Measurements from ENCODE around the gene XYLT1.

XYLT1 gene

DNA sequence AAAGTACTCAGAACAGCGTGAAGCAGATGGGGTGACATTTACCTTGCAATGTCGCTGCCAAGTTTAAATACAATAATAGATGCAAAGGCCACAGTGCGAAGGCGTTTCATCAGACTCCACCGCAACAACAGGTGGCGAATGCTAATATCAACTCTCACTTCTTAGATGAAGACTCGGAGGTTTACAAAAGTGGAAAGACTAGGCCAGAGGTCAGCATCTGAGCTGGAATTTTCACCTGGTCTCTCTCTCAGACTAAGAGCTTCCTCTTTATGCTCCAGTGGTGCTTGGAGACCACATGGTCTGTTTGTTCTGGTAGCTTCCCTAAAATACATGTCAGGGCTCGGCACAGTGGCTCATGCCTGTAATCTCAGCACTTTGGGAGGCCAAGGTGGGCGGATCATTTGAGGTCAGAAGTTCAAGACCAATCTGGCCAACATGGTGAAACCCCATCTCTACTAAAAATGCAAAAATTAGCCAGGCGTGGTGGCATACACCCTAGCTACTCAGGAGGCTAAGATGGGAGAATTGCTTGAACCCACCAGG lies 169.1 kb downstream of the XYLT1 start:
- Histone ChIP-seq H3K36me3 (ENCODE audit: insufficient read depth) (no peaks in the 10 kb centered on the region), H3K27me3 (ENCODE audit: insufficient read depth, low read depth) (no peaks in the 10 kb centered on the region), H3K79me2 (ENCODE audit: insufficient read depth, low read depth) (no peaks in the 10 kb centered on the region), H4K20me1 (ENCODE audit: insufficient read depth) (no peaks in the 10 kb centered on the region), H3K27ac (no peak overlapping the region), H3K4me3 (IDR thresholded peaks at IDR 0.05; ENCODE audit: insufficient read depth, low read depth, low read length) (no peak overlapping the region), H3K4me2 (no peak overlapping the region), H3K9ac (no peak overlapping the region), H2AFZ (ENCODE audit: low read depth) (no peak overlapping the region), H3K4me1 (ENCODE audit: low read depth, poor library complexity, severe bottlenecking) (peaks cover 27% of the 10 kb centered on the region)
- TF ChIP-seq, protein P1, sequence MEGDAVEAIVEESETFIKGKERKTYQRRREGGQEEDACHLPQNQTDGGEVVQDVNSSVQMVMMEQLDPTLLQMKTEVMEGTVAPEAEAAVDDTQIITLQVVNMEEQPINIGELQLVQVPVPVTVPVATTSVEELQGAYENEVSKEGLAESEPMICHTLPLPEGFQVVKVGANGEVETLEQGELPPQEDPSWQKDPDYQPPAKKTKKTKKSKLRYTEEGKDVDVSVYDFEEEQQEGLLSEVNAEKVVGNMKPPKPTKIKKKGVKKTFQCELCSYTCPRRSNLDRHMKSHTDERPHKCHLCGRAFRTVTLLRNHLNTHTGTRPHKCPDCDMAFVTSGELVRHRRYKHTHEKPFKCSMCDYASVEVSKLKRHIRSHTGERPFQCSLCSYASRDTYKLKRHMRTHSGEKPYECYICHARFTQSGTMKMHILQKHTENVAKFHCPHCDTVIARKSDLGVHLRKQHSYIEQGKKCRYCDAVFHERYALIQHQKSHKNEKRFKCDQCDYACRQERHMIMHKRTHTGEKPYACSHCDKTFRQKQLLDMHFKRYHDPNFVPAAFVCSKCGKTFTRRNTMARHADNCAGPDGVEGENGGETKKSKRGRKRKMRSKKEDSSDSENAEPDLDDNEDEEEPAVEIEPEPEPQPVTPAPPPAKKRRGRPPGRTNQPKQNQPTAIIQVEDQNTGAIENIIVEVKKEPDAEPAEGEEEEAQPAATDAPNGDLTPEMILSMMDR (conservative IDR thresholded peaks at IDR 0.05; ENCODE audit: low read depth, low read length): no peak

DNA sequence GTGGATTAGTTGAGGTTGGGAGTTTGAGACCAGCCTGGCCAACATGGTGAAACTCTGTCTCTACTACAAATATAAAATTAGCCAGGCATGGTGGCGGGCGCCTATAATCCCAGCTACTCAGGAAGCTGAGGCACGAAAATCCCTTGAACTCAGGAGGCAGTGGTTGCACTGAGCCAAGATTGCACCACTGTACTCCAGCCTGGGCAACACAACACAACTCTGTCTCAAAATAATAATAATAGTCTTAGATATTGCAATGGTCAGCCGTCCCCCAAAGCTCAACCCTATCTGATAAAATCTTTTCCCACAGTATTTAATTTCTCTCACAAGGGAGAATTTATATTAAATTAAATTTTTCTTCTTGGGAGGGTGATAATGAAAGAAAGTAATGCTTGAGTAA lies 169.6 kb downstream of the XYLT1 start:
- no peak overlapping the region for H3K4me2 ChIP-seq
- no peaks in the 10 kb centered on the region for H4K20me1 ChIP-seq (ENCODE audit: insufficient read depth)
- no peaks in the 10 kb centered on the region for H3K36me3 ChIP-seq (ENCODE audit: insufficient read depth)
- no peak overlapping the region for H3K4me3 ChIP-seq (IDR thresholded peaks at IDR 0.05; ENCODE audit: insufficient read depth, low read depth, low read length)
- H3K27ac ChIP-seq: no peak overlapping the region
- H2AFZ ChIP-seq (ENCODE audit: low read depth): no peak overlapping the region
- peaks cover 30% of the 10 kb centered on the region for H3K4me1 ChIP-seq (ENCODE audit: low read depth, poor library complexity, severe bottlenecking)
- TF ChIP-seq, protein P1 (conservative IDR thresholded peaks at IDR 0.05; ENCODE audit: low read depth, low read length): no peak
- H3K27me3 ChIP-seq (ENCODE audit: insufficient read depth, low read depth): no peaks in the 10 kb centered on the region
- no peak overlapping the region for H3K9ac ChIP-seq
- no peaks in the 10 kb centered on the region for H3K79me2 ChIP-seq (ENCODE audit: insufficient read depth, low read depth)

DNA sequence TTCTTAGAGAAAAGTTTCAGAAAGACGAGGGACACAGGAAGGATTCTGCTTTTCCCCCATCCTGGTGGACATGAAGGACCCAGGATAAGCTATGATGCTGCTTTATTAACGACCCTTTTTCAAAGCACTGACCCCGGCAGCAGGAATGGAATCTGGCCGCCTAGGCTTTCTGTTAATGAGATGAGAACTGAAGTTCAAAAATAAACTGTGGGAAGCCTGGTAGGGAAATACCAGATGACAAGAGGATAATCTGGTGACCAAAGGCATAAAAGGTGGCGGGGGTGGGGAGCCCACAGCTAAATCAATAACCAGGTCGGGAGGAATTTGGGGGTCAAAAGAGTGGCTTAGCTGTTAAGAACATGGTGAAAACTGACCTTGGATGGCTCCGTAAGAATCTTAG lies 171.0 kb downstream of the XYLT1 start:
- Histone ChIP-seq H3K36me3 (ENCODE audit: insufficient read depth) (no peaks in the 10 kb centered on the region), H3K4me1 (ENCODE audit: low read depth, poor library complexity, severe bottlenecking) (peaks cover 44% of the 10 kb centered on the region), H3K27me3 (ENCODE audit: insufficient read depth, low read depth) (no peaks in the 10 kb centered on the region), H2AFZ (ENCODE audit: low read depth) (no peak overlapping the region), H4K20me1 (ENCODE audit: insufficient read depth) (no peaks in the 10 kb centered on the region), H3K4me2 (no peak overlapping the region), H3K4me3 (IDR thresholded peaks at IDR 0.05; ENCODE audit: insufficient read depth, low read depth, low read length) (no peak overlapping the region), H3K9ac (no peak overlapping the region), H3K27ac (no peak overlapping the region), H3K79me2 (ENCODE audit: insufficient read depth, low read depth) (no peaks in the 10 kb centered on the region)
- TF ChIP-seq, protein P1 (conservative IDR thresholded peaks at IDR 0.05; ENCODE audit: low read depth, low read length): no peak

DNA sequence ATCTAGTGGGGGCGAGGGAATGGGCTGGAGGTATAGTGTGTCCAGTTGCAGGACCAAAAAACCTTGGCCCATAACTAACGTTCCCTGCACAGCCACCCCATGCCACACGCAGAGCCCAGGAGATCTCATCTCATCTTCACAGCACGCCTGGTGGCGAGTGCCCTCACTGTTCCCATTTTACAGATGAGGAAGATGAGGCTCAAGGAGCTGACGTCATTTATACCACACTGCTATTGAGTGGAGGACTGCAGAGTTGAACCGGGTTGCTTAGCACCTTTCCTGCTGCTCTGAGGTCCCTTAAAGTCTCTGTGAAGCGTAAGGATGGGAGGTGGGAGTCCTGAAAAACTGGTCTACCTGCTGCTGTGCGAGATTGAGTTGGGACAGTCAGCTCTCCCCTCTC lies 172.5 kb downstream of the XYLT1 start:
- no peaks in the 10 kb centered on the region for H3K79me2 ChIP-seq (ENCODE audit: insufficient read depth, low read depth)

More for the DNA sequence above, 172.5 kb downstream of the XYLT1 start:
- Histone ChIP-seq H3K36me3 (ENCODE audit: insufficient read depth) (no peaks in the 10 kb centered on the region), H3K9ac (no peak overlapping the region), H3K4me3 (IDR thresholded peaks at IDR 0.05; ENCODE audit: insufficient read depth, low read depth, low read length) (no peak overlapping the region), H3K27me3 (ENCODE audit: insufficient read depth, low read depth) (no peaks in the 10 kb centered on the region), H3K4me1 (ENCODE audit: low read depth, poor library complexity, severe bottlenecking) (peaks cover 56% of the 10 kb centered on the region), H2AFZ (ENCODE audit: low read depth) (no peak overlapping the region), H4K20me1 (ENCODE audit: insufficient read depth) (no peaks in the 10 kb centered on the region), H3K4me2 (no peak overlapping the region), H3K27ac (no peak overlapping the region)
- TF ChIP-seq, protein P1 (conservative IDR thresholded peaks at IDR 0.05; ENCODE audit: low read depth, low read length): no peak
